Left lung (tissue), 10 donors: Measurements from ENCODE around the gene ADGRE3. TPM values are rescaled to one million over a fixed set of nuclear protein-coding genes. Genes with fewer than 3 reads are reported as not detected.
"Not testable (repeated sequence)": the region's sequence is repeated elsewhere in the genome, so short reads cannot be mapped to it uniquely, and the experiment has no call there.

Experiments
- ATAC-seq: fragments of 200-7000 bp; cut with Tn5 transposase; one replicate; pipeline ENCODE4 v1.9.1; 2020; ENCODE audit warnings: moderate library complexity
- DNase-seq, 4 donors: peaks; one replicate each; pipeline ENCODE4 v3.0.0-alpha.2; 2013 to 2020
- H3K27ac ChIP-seq, 2 donors: fragments of 200-600 bp; sonication (generic) in 1 of 2; one replicate each; pipeline versions ENCODE4 v1.5.0 to v1.8.0; 2020 to 2021
- H3K27me3 ChIP-seq, 2 donors: fragments of 200-600 bp; sonication (generic) in 1 of 2; one replicate each; pipeline versions ENCODE4 v1.5.0 to v1.8.0; 2020 to 2021
- H3K36me3 ChIP-seq, 2 donors: fragments of 200-600 bp; sonication (generic) in 1 of 2; one replicate each; pipeline versions ENCODE4 v1.5.0 to v1.8.0; 2020 to 2021
- H3K4me1 ChIP-seq, 2 donors: fragments of 200-600 bp; one replicate each; pipeline ENCODE4 v1.8.0; 2021
- H3K4me3 ChIP-seq, 2 donors: fragments of 200-600 bp; sonication (generic) in 1 of 2; one replicate each; pipeline versions ENCODE4 v1.5.0 to v1.8.0; 2020 to 2021; ENCODE audit warnings: mild to moderate bottlenecking in 1 of 2
- H3K9me3 ChIP-seq, 2 donors: fragments of 200-600 bp; sonication (generic) in 1 of 2; one replicate each; pipeline versions ENCODE4 v1.5.0 to v1.8.0; 2020 to 2021
- CTCF ChIP-seq, 2 donors: fragments of 200-600 bp; sonication (generic) in 1 of 2; IDR thresholded peaks; one replicate each; pipeline versions ENCODE4 v1.5.0 to v1.8.0; 2021; ENCODE audit warnings: antibody characterized with exemption in 2 of 2
- intact Hi-C, 2 donors: fragments of 100-400 bp; cut with DNase I; formaldehyde crosslinking; loops; one replicate each; pipeline versions ENCODE4 v1.11.2 to v1.14.2; 2022
- polyA plus RNA-seq, 6 donors: library from polyadenylated mRNA; unstranded; fragments of 120-200 nt; gene quantifications; one replicate each; pipeline ENCODE4 v1.2.1, GENCODE V29; 2013; ENCODE audit not compliant: insufficient read length in 6 of 6
- total RNA-seq, 2 donors: library from RNA; stranded (reverse); fragmentation: NEBNext Ultra II Directional; extraction: Animal tissue kit (Norgen Biotek cat#: 25700); gene quantifications; one replicate each; pipeline ENCODE4 v1.2.1, GENCODE V29; 2021
- donor health status: DM: no; HTN: yes; CAD: no.
- donor health status: DM: no; HTN: no; CAD: no.

ADGRE3 gene
- total and polyA plus RNA-seq, 8 donors, result 0.13 to 0.84 (median 0.20) TPM; not detected in 2

- peaks cover 0 to 15% of the 10 kb centered on the region in 2 donors for H3K9me3 ChIP-seq
- no peak for TF ChIP-seq CTCF (IDR thresholded peaks at IDR 0.05)
- peak; percentile 49 for ATAC-seq
- H3K27ac ChIP-seq, result peak overlapping the region in 1 of 2 donors; percentile 68
- H3K36me3 ChIP-seq, result no peaks in the 10 kb centered on the region
- no peak overlapping the region for H3K4me3 ChIP-seq
- intact Hi-C loops, result no loop called here
- peaks cover 0 to 44% of the 10 kb centered on the region in 2 donors for H3K4me1 ChIP-seq
- DNase-seq, result no peak
- H3K27me3 ChIP-seq, result no peaks in the 10 kb centered on the region
These were observed 58.2 kb downstream of the ADGRE3 start for GRCh38 chr19:14616407-14616806.

GRCh38 chr19:14615623-14616022 lies 59.0 kb downstream of the ADGRE3 start:
- H3K27ac ChIP-seq, result peak overlapping the region in 1 of 2 donors; percentile 68

GRCh38 chr19:14614099-14614412 lies 60.6 kb downstream of the ADGRE3 start:
- no peak overlapping the region for H3K4me3 ChIP-seq
- H3K9me3 ChIP-seq, result peaks cover 0 to 4% of the 10 kb centered on the region in 2 donors
- DNase-seq (peak in 1 of 4 donors; percentile 42), ATAC-seq (peak; percentile 25)
- no peaks in the 10 kb centered on the region for H3K27me3 ChIP-seq
- peaks cover 0 to 49% of the 10 kb centered on the region in 2 donors for H3K4me1 ChIP-seq
- intact Hi-C loops, result no loop called here
- H3K36me3 ChIP-seq, result no peaks in the 10 kb centered on the region
- no peak for TF ChIP-seq CTCF (IDR thresholded peaks at IDR 0.05)
- peak overlapping the region in 1 of 2 donors; percentile 68 for H3K27ac ChIP-seq

More at GRCh38 chr19:14615623-14616022, 59.0 kb downstream of the ADGRE3 start:
- no peak for ATAC-seq
- intact Hi-C loops, result no loop called here
- Histone ChIP-seq H3K9me3 (peaks cover 0 to 15% of the 10 kb centered on the region in 2 donors), H3K4me1 (peaks cover 0 to 49% of the 10 kb centered on the region in 2 donors), H3K4me3 (no peak overlapping the region), H3K36me3 (no peaks in the 10 kb centered on the region), H3K27me3 (no peaks in the 10 kb centered on the region)
- TF ChIP-seq CTCF (IDR thresholded peaks at IDR 0.05), result no peak
- no peak for DNase-seq

GRCh38 chr19:14613399-14614098 lies 61.1 kb downstream of the ADGRE3 start:
- H3K36me3 ChIP-seq, H3K9me3 ChIP-seq, intact Hi-C loops, H3K4me3 ChIP-seq, ATAC-seq, DNase-seq, H3K27me3 ChIP-seq: not testable (repeated sequence)
- Histone ChIP-seq H3K27ac (peak overlapping the region in 1 of 2 donors; percentile 68), H3K4me1 (peaks cover 0 to 49% of the 10 kb centered on the region in 2 donors)

GRCh38 chr19:14612657-14613056 lies 62.0 kb downstream of the ADGRE3 start:
- Histone ChIP-seq H3K9me3 (no peaks in the 10 kb centered on the region), H3K27me3 (no peaks in the 10 kb centered on the region), H3K4me1 (peaks cover 0 to 54% of the 10 kb centered on the region in 2 donors), H3K4me3 (no peak overlapping the region), H3K27ac (no peak overlapping the region), H3K36me3 (no peaks in the 10 kb centered on the region)
- ATAC-seq, result no peak
- no peak for TF ChIP-seq CTCF (IDR thresholded peaks at IDR 0.05)
- intact Hi-C loops, result no loop called here
- no peak for DNase-seq

- H3K9me3 ChIP-seq, intact Hi-C loops, H3K4me3 ChIP-seq, H3K27ac ChIP-seq, H3K36me3 ChIP-seq, DNase-seq, H3K27me3 ChIP-seq, ATAC-seq: not testable (repeated sequence)
- peaks cover 0 to 54% of the 10 kb centered on the region in 2 donors for H3K4me1 ChIP-seq
These were observed 62.4 kb downstream of the ADGRE3 start for GRCh38 chr19:14612242-14612641.
